ENCODE measurements around the gene TXNL1. TPM values are rescaled to one million over a fixed set of nuclear protein-coding genes. Genes with fewer than 3 reads are reported as not detected.
A peak's percentile ranks its signal among the peaks of the same experiment; 100 is the strongest.

TXNL1 gene
- total and polyA plus RNA-seq, 2 of the 13 experiments (the other 11 are each of a cell fraction or from before 2014, with no cell fraction given), result 41.9 to 73.1 TPM

- TF ChIP-seq BCLAF1 (IDR thresholded peaks at IDR 0.05) (no peak), CHD4 (IDR thresholded peaks at IDR 0.05; ENCODE audit: borderline replicate concordance, low read length) (no peak), RAD21 (CRISPR knock-in tag; IDR thresholded peaks at IDR 0.05) (no peak), RNF219 (CRISPR knock-in tag; IDR thresholded peaks at IDR 0.05) (no peak), RBFOX2 (IDR thresholded peaks at IDR 0.05; ENCODE audit: low read depth, low read length) (peak; percentile 82; the same call in 1 of the 2 replicates), FUBP1 (CRISPR knock-in tag; IDR thresholded peaks at IDR 0.05; ENCODE audit: borderline replicate concordance) (no peak), POLR2AphosphoS5 (IDR thresholded peaks at IDR 0.05; ENCODE audit: low read depth, low read length) (peak; percentile 86), ZNF619 (CRISPR knock-in tag; IDR thresholded peaks at IDR 0.05) (no peak), ZBTB1 (CRISPR knock-in tag; IDR thresholded peaks at IDR 0.05; ENCODE audit: borderline replicate concordance) (no peak), HDAC2 (CRISPR knock-in tag; IDR thresholded peaks at IDR 0.05) (peak; percentile 60; the same call in 1 of the 2 replicates), AHR (CRISPR knock-in tag; IDR thresholded peaks at IDR 0.05) (peak; percentile 17; the same call in 1 of the 2 replicates), ZNF768 (CRISPR knock-in tag; IDR thresholded peaks at IDR 0.05) (peak; percentile 45), ZNF569 (CRISPR knock-in tag; IDR thresholded peaks at IDR 0.05; ENCODE audit: borderline replicate concordance) (no peak), ZNF562 (CRISPR knock-in tag; IDR thresholded peaks at IDR 0.05; ENCODE audit: borderline replicate concordance) (no peak), CENPBD1 (CRISPR knock-in tag; IDR thresholded peaks at IDR 0.05; ENCODE audit: borderline replicate concordance, low read depth) (no peak), PAF1 (CRISPR knock-in tag; IDR thresholded peaks at IDR 0.05) (no peak), ZNF253 (CRISPR knock-in tag; IDR thresholded peaks at IDR 0.05; ENCODE audit: borderline replicate concordance) (no peak), ZNF282 (IDR thresholded peaks at IDR 0.05; ENCODE audit: partially characterized antibody) (no peak), SNRNP70 (IDR thresholded peaks at IDR 0.05; ENCODE audit: low read depth, low read length) (no peak), GMEB2 (CRISPR knock-in tag; IDR thresholded peaks at IDR 0.05; ENCODE audit: low read depth) (0 out of 2 replicates have a peak, but pooled peaks have one; percentile 25)
Measured at GRCh38 chr18:56638232-56639103, at the start of gene TXNL1 (continued).

All from HepG2 (cell line).